DOHH2 (cell line): ENCODE results near the gene PARP16.
A peak's percentile ranks its signal among the peaks of the same experiment; 100 is the strongest.

ENCODE experiments used
- H3F3A ChIP-seq: fragments of 200-600 bp; sonication (generic), shearing (Covaris generic); 2 replicates; pipeline ENCODE4 v1.6.0; 2016; ENCODE audit warnings: antibody characterized with exemption, mild to moderate bottlenecking; ENCODE audit not compliant: control insufficient read depth, insufficient read depth
- H3K27ac ChIP-seq: fragments of 200-600 bp; sonication (generic); 2 replicates; pipeline ENCODE4 v1.5.1; 2014; ENCODE audit warnings: low read depth, mild to moderate bottlenecking, low read length, moderate library complexity
- H3K27me3 ChIP-seq: fragments of 200-600 bp; sonication (generic); 2 replicates; pipeline ENCODE4 v1.6.1; 2014; ENCODE audit warnings: mild to moderate bottlenecking, low read length, mixed read lengths; ENCODE audit not compliant: control insufficient read depth
- H3K36me3 ChIP-seq: fragments of 200-600 bp; sonication (generic); 2 replicates; pipeline ENCODE4 v1.6.1; 2014; ENCODE audit warnings: mild to moderate bottlenecking, low read length, moderate library complexity, mixed read lengths; ENCODE audit not compliant: control insufficient read depth
- H3K4me1 ChIP-seq: fragments of 200-600 bp; sonication (generic); 2 replicates; pipeline ENCODE4 v1.6.1; 2014; ENCODE audit warnings: mild to moderate bottlenecking, low read length, mixed read lengths; ENCODE audit not compliant: control insufficient read depth
- H3K4me2 ChIP-seq: fragments of 200-600 bp; sonication (generic); 2 replicates; pipeline ENCODE4 v1.6.0; 2014; ENCODE audit warnings: mild to moderate bottlenecking, low read length, moderate library complexity
- H3K4me3 ChIP-seq: fragments of 200-600 bp; sonication (generic); 2 replicates; pipeline ENCODE4 v1.5.1; 2014; ENCODE audit warnings: mild to moderate bottlenecking, low read length, mixed read lengths
- H3K79me2 ChIP-seq: fragments of 200-600 bp; sonication (generic); 2 replicates; pipeline ENCODE4 v1.6.1; 2014; ENCODE audit warnings: mild to moderate bottlenecking, low read length, mixed read lengths; ENCODE audit not compliant: control insufficient read depth
- H3K9me2 ChIP-seq: fragments of 200-600 bp; sonication (generic); replicated peaks from 2 replicates; pipeline ENCODE4 v1.6.1; 2014; ENCODE audit warnings: mild to moderate bottlenecking, low read length, mixed read lengths; ENCODE audit not compliant: control insufficient read depth
- H3K9me3 ChIP-seq: fragments of 200-600 bp; sonication (generic); 2 replicates; pipeline ENCODE4 v1.6.1; 2014; ENCODE audit warnings: antibody characterized with exemption, low read length, mixed read lengths; ENCODE audit not compliant: control insufficient read depth, insufficient read depth
- H4K20me1 ChIP-seq: fragments of 200-600 bp; sonication (generic); 2 replicates; pipeline ENCODE4 v1.6.0; 2014; ENCODE audit warnings: low read depth, mild to moderate bottlenecking, antibody characterized with exemption, low read length, moderate library complexity; ENCODE audit not compliant: control insufficient read depth, insufficient read depth
- CTCF ChIP-seq: fragments of 200-600 bp; sonication (generic); IDR thresholded peaks from one replicate; pipeline ENCODE4 v1.5.1; 2014; ENCODE audit warnings: antibody characterized with exemption, mild to moderate bottlenecking, low read depth, low read length; ENCODE audit not compliant: poor library complexity, severe bottlenecking
- EZH2phosphoT487 ChIP-seq: fragments of 200-600 bp; sonication (generic); IDR thresholded peaks from 2 replicates; pipeline ENCODE4 v1.6.1; 2017; ENCODE audit warnings: borderline replicate concordance, mild to moderate bottlenecking, antibody characterized with exemption, low read length, moderate library complexity, mixed read lengths

The PARP16 gene

GRCh38 chr15:65329288-65329983 lies 42.8 kb upstream of the PARP16 start:
- no peaks in the 10 kb centered on the region for H3K9me2 ChIP-seq
- H3F3A ChIP-seq = no peaks in the 10 kb centered on the region
- no peak overlapping the region for H3K27ac ChIP-seq
- peaks cover 41% of the 10 kb centered on the region for H3K4me1 ChIP-seq
- no peak overlapping the region for H3K4me3 ChIP-seq
- no peaks in the 10 kb centered on the region for H4K20me1 ChIP-seq
- no peak overlapping the region for H3K4me2 ChIP-seq
- no peaks in the 10 kb centered on the region for H3K79me2 ChIP-seq
- H3K9me3 ChIP-seq = no peaks in the 10 kb centered on the region
- TF ChIP-seq CTCF (no peak), EZH2phosphoT487 (no peak)
- H3K36me3 ChIP-seq = no peaks in the 10 kb centered on the region
- no peaks in the 10 kb centered on the region; the same call in 1 of the 2 replicates for H3K27me3 ChIP-seq

DNA sequence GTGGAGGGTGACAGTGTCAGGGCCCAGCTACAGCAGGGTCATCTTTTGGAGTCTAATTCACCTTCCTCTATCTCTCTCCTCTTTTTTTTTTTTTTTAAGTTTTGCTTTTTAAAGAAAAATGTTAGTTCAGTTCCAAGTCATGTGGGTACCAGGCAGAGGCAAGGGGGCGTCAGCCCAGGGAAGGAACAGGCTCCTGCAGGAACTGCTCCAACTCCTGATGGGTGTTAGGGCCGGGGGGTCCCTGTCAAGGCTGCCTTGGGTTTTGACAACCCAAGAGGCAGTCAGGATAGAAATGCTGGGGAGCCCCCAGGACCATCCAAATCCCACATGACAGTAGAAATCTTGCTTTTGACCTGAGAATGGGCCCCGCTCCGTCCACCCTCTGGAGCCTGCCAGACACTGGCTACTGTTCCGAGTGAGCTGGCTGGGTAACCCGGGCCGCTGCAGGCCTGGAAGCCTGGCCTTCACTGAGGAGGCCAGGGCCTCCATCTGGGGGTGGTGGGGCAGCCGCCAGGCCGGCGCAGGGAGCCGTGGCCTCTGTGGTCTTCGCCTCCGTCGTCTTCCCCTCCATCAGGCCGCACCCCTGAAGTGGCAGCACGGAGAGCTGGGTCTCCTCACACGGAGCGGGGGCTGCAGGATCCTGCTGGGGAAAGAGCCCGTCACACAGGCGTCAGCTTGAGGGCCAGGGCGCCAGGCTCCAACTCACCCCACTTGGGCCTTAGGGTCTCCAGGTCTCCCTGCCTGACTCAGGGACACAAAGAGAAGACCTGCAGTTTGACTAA lies 42.0 kb upstream of the PARP16 start:
- Histone ChIP-seq H3K9me3 (no peaks in the 10 kb centered on the region), H3F3A (no peaks in the 10 kb centered on the region), H3K4me3 (peak overlapping the region; percentile 38; the same call in 1 of the 2 replicates), H3K9me2 (no peaks in the 10 kb centered on the region), H3K79me2 (no peaks in the 10 kb centered on the region), H3K4me2 (peak overlapping the region; percentile 60), H3K4me1 (peaks cover 36% of the 10 kb centered on the region), H4K20me1 (no peaks in the 10 kb centered on the region), H3K27me3 (no peaks in the 10 kb centered on the region; the same call in 1 of the 2 replicates), H3K36me3 (no peaks in the 10 kb centered on the region), H3K27ac (peak overlapping the region; percentile 14)
- TF ChIP-seq CTCF (no peak), EZH2phosphoT487 (no peak)

- H3K27ac ChIP-seq = peak overlapping the region; percentile 14
- no peaks in the 10 kb centered on the region for H3K79me2 ChIP-seq
- H3F3A ChIP-seq = no peaks in the 10 kb centered on the region
- H3K9me2 ChIP-seq = no peaks in the 10 kb centered on the region
- TF ChIP-seq EZH2phosphoT487 (no peak), CTCF (no peak)
- peak overlapping the region; percentile 38; the same call in 1 of the 2 replicates for H3K4me3 ChIP-seq
- no peaks in the 10 kb centered on the region for H3K9me3 ChIP-seq
- no peaks in the 10 kb centered on the region for H3K36me3 ChIP-seq
- H3K4me2 ChIP-seq = peak overlapping the region; percentile 60
- H3K27me3 ChIP-seq = no peaks in the 10 kb centered on the region
- peaks cover 27% of the 10 kb centered on the region for H3K4me1 ChIP-seq
- no peaks in the 10 kb centered on the region for H4K20me1 ChIP-seq
These were observed 41.1 kb upstream of the PARP16 start for GRCh38 chr15:65327651-65328393.
